ENCODE data around the gene VAV1. TPM values are rescaled to one million over a fixed set of nuclear protein-coding genes. Genes with fewer than 3 reads are reported as not detected.

VAV1 gene
- total and polyA plus RNA-seq, 2 experiments from 2014 or later = 0.82 to 1.8 TPM

GRCh38 chr19:6760606-6761005 lies 11.9 kb upstream of the VAV1 start:
- ATAC-seq = no peak
- no peak overlapping the region for H2AFZ ChIP-seq
- peaks cover 18% of the 10 kb centered on the region for H3K79me2 ChIP-seq (replicated peaks; ENCODE audit: insufficient read depth)

More at GRCh38 chr19:6760606-6761005, 11.9 kb upstream of the VAV1 start:
- H3K4me1 ChIP-seq (ENCODE audit: insufficient read depth) = no peaks in the 10 kb centered on the region; the same call in 1 of the 2 replicates
- Mint-ChIP-seq H3K27ac (no peak overlapping the region), H3K4me1 (peaks cover 2% of the 10 kb centered on the region; the same call in 2 of the 3 replicates), H3K36me3 (ENCODE audit: low read depth) (peaks cover 40% of the 10 kb centered on the region), H3K27me3 (ENCODE audit: insufficient read depth, low read depth, poor library complexity) (peaks cover 4% of the 10 kb centered on the region), H3K4me3 (no peak overlapping the region), H3K9me3 (no peaks in the 10 kb centered on the region; the same call in 2 of the 3 replicates)
- no peak overlapping the region for H3K4me3 ChIP-seq
- DNase-seq (ENCODE audit: low spot score) = no peak
- no peak overlapping the region for H3K4me2 ChIP-seq
- no peak overlapping the region for H3K27ac ChIP-seq (ENCODE audit: low read depth)
- no peaks in the 10 kb centered on the region for H3K27me3 ChIP-seq (ENCODE audit: insufficient read depth)
- H3F3A ChIP-seq (replicated peaks; ENCODE audit: low read depth) = no peaks in the 10 kb centered on the region
- H3K9me2 ChIP-seq (ENCODE audit: insufficient read depth) = no peaks in the 10 kb centered on the region
- H3K36me3 ChIP-seq (ENCODE audit: insufficient read depth) = peaks cover 12% of the 10 kb centered on the region; the same call in 1 of the 2 replicates
- no peak for TF ChIP-seq STAT1 (IDR thresholded peaks at IDR 0.05; ENCODE audit: unreplicated experiment)
- no peak for TF ChIP-seq ZNF462 (CRISPR knock-in tag; IDR thresholded peaks at IDR 0.05)
- TF ChIP-seq CTCF (conservative IDR thresholded peaks at IDR 0.05; ENCODE audit: low read depth in 2 of 2) = no peak
- TF ChIP-seq POLR2AphosphoS5 (IDR thresholded peaks at IDR 0.05; ENCODE audit: low read depth) = no peak
- no peak for TF ChIP-seq ZNF331 (CRISPR knock-in tag; IDR thresholded peaks at IDR 0.05; ENCODE audit: low read depth)
- TF ChIP-seq EZH2phosphoT487 (IDR thresholded peaks at IDR 0.05; ENCODE audit: unreplicated experiment) = no peak
- TF ChIP-seq ZNF114 (CRISPR knock-in tag; IDR thresholded peaks at IDR 0.05) = no peak
- TF ChIP-seq CREB1 (CRISPR knock-in tag; IDR thresholded peaks at IDR 0.05; ENCODE audit: low read depth) = no peak
- TF ChIP-seq REST (IDR thresholded peaks at IDR 0.05; ENCODE audit: unreplicated experiment) = no peak
- no peak for TF ChIP-seq ETS1 (IDR thresholded peaks at IDR 0.05)
- TF ChIP-seq NANOG (IDR thresholded peaks at IDR 0.05; ENCODE audit: borderline replicate concordance) = no peak
- no peak for TF ChIP-seq JUNB (IDR thresholded peaks at IDR 0.05; ENCODE audit: unreplicated experiment)
- no peak for TF ChIP-seq EZH2 (IDR thresholded peaks at IDR 0.05; ENCODE audit: low read depth, unreplicated experiment)
- no peaks in the 10 kb centered on the region for H4K20me1 ChIP-seq (replicated peaks; ENCODE audit: insufficient read depth)

All from GM23338 (cell line).